SK-N-MC (cell line): ENCODE results near the gene P2RY6.

Experiments
- DNase-seq: peaks from one replicate; pipeline ENCODE4 v3.0.0-alpha.2; 2011; ENCODE audit warnings: low read depth, low spot score
- H3K27ac ChIP-seq: fragments of 200-600 bp; sonication (generic); 2 replicates; pipeline ENCODE4 v1.5.1; 2016; ENCODE audit warnings: mixed run types
- H3K36me3 ChIP-seq: fragments of 200-600 bp; sonication (generic); 2 replicates; pipeline ENCODE4 v1.6.1; 2017; ENCODE audit warnings: antibody characterized with exemption, low read length, mixed read lengths; ENCODE audit not compliant: insufficient read depth
- H3K4me3 ChIP-seq: fragments of 200-600 bp; sonication (generic); 2 replicates; pipeline ENCODE4 v1.5.1; 2016
- H3K9ac ChIP-seq: fragments of 200-600 bp; sonication (generic); 2 replicates; pipeline ENCODE4 v1.8.0; 2017; ENCODE audit warnings: mixed run types, mixed read lengths; ENCODE audit not compliant: insufficient read length
- H3K9me3 ChIP-seq: fragments of 200-600 bp; sonication (generic); 2 replicates; pipeline ENCODE4 v1.6.1; 2017; ENCODE audit warnings: low read depth, mild to moderate bottlenecking, antibody characterized with exemption, low read length, moderate library complexity, mixed read lengths
- EZH2 ChIP-seq: fragments of 200-600 bp; sonication (generic); IDR thresholded peaks from one replicate; pipeline ENCODE4 v1.6.1; 2017; ENCODE audit warnings: antibody characterized with exemption
- FOXP2 ChIP-seq: optimal IDR thresholded peaks from 2 replicates; pipeline ENCODE3; 2011; ENCODE audit warnings: mild to moderate bottlenecking, moderate library complexity; ENCODE audit not compliant: insufficient read depth; ENCODE audit errors: extremely low read length, control extremely low read depth
- POLR2AphosphoS5 ChIP-seq: IDR thresholded peaks from 2 replicates; pipeline ENCODE4 v1.6.1; 2012; ENCODE audit warnings: mild to moderate bottlenecking, low read depth, low read length, borderline replicate concordance

The P2RY6 gene

DNA sequence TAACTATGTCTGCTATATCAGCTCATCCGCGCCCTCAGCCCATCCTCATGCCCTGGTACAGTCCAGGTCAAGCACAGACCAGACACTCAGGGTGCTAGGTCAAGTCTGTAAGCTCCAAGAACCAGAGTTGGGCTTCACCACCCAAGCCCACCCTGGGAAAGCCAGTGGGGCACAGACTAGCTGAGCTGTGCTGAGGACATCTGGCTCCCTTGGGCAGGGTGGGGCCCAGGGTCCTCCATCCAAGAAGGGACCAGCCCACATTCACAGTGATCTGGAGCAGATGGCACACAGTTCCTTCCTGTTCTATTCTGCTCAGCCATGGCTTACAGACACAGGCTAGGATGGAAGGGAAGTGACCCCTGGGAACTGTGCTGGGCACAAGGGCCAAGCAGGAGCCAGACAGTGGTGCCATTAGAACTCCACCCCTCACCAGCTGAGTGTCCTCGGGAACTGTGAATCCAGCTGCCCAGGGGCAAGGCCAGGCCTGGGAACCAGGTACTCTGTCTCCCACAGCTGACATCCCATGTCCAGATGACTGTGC, 9.1 kb downstream of the P2RY6 start:
- DNase-seq, result no peak
- Histone ChIP-seq H3K9ac (no peak overlapping the region), H3K27ac (no peak overlapping the region), H3K36me3 (no peaks in the 10 kb centered on the region), H3K4me3 (no peak overlapping the region), H3K9me3 (no peaks in the 10 kb centered on the region)
- TF ChIP-seq EZH2 (no peak), FOXP2 (no peak), POLR2AphosphoS5 (no peak)

DNA sequence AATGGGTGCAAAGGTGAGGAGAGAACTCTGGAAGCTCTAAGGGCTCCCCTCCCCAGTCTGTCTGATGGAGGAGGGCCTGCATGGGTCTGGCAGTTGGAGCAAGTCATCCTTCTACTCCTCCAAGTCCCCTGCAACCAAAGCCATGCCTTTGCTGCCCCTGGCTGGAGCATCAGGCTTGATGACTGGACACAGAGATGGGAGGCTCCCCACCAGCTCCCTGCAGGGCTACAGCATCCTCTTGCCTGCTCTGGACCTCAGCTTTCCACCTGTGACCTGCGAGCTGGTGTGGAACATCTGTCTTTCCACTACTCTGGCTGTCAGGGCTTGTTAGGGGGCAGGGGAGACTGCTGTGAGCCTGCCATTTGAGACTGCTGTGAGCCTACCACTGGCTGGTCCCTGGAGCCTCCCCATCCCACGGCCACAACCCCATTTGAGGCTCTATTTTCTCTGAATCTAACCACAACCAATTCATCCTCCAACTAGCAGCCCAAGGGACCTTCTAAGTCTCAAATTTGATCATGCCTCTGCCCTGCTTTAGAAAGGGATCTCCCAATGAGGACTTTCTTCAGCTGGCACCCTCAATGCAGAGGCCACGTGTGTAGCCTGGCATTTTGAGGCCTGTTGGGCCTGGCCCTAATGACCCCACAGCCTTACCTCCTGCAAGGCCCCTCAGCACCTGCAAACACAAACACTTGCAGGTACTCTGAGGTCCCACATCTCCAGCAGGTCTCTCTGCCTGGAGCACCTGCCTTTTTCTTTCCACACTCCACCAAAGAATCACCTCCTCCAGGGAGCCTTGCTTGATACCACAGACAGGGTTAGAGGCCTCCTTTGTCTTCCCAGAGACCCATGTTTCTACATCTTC, 9.9 kb downstream of the P2RY6 start:
- no peak for TF ChIP-seq POLR2AphosphoS5
- TF ChIP-seq EZH2, result no peak
- no peak for TF ChIP-seq FOXP2
- Histone ChIP-seq H3K9ac (no peak overlapping the region), H3K36me3 (no peaks in the 10 kb centered on the region), H3K27ac (no peak overlapping the region), H3K4me3 (no peak overlapping the region), H3K9me3 (no peaks in the 10 kb centered on the region)
- DNase-seq, result no peak

DNA sequence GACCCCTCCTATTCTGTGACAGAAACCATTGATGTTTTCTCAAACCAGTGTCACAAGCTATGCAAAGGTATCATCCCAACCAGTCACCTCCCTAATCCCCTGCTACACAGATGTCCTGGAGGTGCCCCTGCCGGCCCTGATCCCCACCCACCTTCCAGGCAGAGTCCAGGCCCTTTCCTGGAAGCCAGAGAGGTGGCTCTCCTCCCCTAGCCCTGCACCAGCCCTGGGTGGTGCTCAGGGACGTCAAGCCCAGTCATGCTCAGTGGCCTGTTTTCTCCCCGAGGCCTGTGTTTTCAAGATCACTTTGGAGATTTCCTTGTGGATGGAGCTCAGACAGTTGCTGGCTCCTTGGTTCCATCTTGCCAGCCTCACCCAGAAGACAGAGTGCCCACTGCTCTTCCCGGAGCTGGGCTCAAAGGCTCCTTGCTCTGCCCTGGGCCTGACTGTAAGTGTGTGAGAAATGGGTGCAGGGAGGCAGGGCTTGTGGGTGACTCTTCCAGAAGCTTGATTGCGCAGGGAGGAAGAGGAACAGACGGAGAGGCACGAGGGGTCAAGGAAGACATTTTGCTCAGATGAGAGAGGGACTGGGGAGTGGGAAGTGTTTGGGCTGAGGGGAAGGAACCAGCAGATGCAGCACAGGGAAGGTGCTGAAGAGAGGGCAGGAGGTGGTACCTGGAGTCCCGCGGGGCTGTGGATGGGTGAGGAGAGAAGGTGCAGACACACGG, 11.3 kb downstream of the P2RY6 start:
- no peak overlapping the region for H3K4me3 ChIP-seq
- no peak for DNase-seq
- H3K9me3 ChIP-seq, result no peaks in the 10 kb centered on the region
- H3K36me3 ChIP-seq, result no peaks in the 10 kb centered on the region
- no peak overlapping the region for H3K27ac ChIP-seq
- TF ChIP-seq EZH2, result no peak
- no peak for TF ChIP-seq FOXP2
- no peak for TF ChIP-seq POLR2AphosphoS5
- no peak overlapping the region for H3K9ac ChIP-seq

DNA sequence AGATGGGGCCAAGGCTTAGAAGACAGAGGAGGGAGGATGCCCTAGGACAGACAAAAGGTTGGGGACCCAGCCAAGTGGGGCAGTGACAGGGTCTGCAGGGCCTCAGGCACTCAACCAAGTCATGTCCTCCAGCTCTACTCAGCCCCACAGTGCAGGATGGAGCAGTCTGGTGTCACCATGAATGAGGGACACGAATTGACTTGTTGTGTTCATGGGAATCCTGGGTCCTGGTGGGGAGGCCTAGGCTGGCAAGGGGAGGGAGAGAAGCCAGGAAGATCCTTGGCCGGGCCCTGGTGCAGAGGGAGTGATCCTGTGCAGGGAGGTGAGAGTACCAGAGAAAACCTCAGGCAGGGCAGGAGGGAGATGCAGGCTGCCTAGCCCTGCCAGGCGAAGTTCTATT, 12.0 kb downstream of the P2RY6 start:
- no peak overlapping the region for H3K9ac ChIP-seq
- no peak overlapping the region for H3K27ac ChIP-seq
- no peaks in the 10 kb centered on the region for H3K9me3 ChIP-seq
- DNase-seq, result no peak
- TF ChIP-seq POLR2AphosphoS5 (no peak), FOXP2 (no peak), EZH2 (no peak)
- no peak overlapping the region for H3K4me3 ChIP-seq
- no peaks in the 10 kb centered on the region for H3K36me3 ChIP-seq

DNA sequence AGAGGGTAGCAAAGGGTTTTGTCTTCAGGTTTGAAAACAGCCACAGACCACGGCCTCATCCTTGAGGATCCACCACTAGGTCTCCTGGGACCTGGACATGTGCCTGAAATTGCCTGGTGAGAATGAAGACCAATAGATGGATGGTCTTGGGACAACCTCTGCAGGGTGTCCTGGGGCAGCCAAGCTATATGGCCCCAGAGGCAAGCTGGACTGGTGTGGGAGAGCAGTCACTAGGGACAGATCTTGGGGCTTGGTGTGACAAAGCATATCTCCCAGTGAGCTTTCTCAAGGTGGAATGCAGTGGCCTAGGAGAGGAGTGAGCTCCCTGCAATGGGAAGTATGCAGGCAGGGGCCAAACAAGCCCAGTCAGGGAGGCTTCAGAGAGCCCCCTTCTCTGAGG, 13.6 kb downstream of the P2RY6 start:
- H3K9me3 ChIP-seq, result no peaks in the 10 kb centered on the region
- DNase-seq, result no peak
- TF ChIP-seq FOXP2 (no peak), POLR2AphosphoS5 (no peak), EZH2 (no peak)
- H3K27ac ChIP-seq, result no peak overlapping the region
- H3K9ac ChIP-seq, result no peak overlapping the region
- no peaks in the 10 kb centered on the region for H3K36me3 ChIP-seq
- H3K4me3 ChIP-seq, result no peak overlapping the region

DNA sequence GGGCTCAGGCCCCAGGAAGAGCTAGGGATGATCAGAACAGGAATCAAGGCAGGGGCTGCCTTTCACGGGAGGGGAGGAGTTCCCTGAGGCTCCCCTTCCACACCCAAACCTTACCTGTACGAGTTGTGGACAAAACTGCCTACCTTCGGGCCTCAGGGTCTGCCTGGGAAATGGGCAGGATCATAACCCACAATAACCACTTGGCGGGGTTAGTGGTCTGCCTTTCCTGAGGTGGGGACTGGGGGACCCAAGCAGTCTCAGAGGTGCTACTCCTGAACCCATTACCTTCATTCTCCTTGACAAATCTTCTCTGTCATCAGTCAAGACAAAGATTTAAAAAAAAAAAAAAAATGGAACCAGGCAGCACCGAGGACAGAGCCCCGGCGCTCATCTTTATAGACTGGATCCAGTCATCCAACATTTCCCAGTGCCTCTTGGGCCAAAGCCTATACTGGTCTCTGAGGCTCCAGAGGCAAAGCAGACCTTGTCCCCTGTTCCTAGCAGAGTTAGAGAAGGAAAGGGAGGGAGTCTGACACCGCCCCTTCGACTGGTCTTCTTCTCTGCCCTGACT, 14.2 kb downstream of the P2RY6 start:
- H3K9ac ChIP-seq, result no peak overlapping the region
- H3K27ac ChIP-seq, result no peak overlapping the region
- H3K36me3 ChIP-seq, result no peaks in the 10 kb centered on the region
- no peaks in the 10 kb centered on the region for H3K9me3 ChIP-seq
- DNase-seq, result no peak
- H3K4me3 ChIP-seq, result no peak overlapping the region
- TF ChIP-seq FOXP2 (no peak), POLR2AphosphoS5 (no peak), EZH2 (no peak)

DNA sequence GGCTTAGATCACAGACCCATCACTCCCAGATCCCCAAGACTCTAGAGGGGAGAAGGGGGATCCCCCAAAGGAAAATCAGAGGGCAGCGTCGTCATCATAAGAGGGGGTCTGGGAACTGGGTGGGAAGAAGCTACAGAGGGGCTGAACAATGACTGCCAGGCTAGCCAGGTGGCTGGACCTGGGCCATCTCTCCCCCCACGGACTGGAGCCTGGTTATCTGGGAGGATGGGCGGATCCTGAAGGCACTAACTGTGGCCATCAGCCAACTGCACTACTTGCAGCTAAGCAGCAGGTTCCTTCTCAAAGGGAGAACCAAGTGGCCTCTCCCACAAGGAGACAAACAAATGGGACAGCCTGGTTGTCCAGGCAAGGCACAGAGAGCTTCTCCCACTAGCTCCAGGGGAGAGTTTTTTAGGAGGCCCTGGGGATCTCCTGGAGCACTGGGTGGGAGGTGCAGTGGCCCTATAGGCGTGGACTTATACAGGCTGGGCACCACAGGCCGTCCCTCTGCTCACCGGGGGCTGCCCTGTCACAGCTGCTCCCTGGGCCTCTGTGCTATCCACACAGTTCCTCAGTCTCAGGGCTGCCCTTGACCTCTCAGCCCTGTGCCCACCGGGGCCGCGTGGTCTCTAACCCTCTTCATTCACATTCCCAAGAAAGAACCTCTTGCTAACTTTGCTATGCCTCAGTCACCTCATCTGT, 15.4 kb downstream of the P2RY6 start:
- no peak overlapping the region for H3K4me3 ChIP-seq
- H3K27ac ChIP-seq, result no peak overlapping the region
- DNase-seq, result no peak
- no peak overlapping the region for H3K9ac ChIP-seq
- no peaks in the 10 kb centered on the region for H3K9me3 ChIP-seq
- H3K36me3 ChIP-seq, result no peaks in the 10 kb centered on the region
- TF ChIP-seq POLR2AphosphoS5, result no peak
- no peak for TF ChIP-seq EZH2
- no peak for TF ChIP-seq FOXP2
